Anterior cingulate cortex (tissue), 58 donors: ENCODE results near the gene IL20.
"Not testable (repeated sequence)": the region's sequence is repeated elsewhere in the genome, so short reads cannot be mapped to it uniquely, and the experiment has no call there.

Experiments used
- DNase-seq, 58 donors: peaks; one replicate each; lab custom pipeline; 2025; lab: John Stamatoyannopoulos, UW

The IL20 gene

DNA sequence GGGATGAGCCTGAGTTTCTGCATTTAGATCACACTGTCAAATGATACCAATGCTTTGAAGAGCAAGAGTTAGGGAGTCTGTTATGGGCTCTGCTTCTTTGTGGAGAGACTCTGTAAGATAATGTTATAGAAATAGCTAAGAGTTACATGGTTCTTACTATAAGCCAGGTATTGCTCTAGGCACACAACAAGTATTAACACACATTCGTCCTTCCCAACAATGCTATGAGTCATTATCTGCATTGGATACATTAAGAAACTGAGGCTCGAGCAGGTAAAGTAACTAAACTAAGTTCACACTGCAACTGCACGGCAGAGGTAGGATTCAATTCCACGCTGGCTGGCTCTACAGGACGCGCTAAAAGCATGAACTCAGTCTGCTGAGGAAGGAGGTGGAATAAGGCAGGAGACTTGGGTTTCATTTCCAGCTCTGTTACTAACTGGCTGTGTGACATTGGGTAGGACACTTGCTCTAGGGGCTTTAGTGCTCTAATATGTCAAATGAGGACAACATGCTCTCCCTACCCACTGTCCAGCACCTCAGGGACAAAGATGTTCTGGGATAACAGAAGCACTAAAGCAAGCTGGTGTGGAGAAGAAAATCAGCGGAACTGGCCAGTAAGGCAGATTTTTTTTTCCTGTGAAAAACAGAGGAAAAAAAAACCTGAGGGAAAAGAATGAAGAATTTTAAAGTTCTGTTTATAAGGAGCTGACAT, 23.7 kb upstream of the IL20 start:
- no peak for DNase-seq

DNA sequence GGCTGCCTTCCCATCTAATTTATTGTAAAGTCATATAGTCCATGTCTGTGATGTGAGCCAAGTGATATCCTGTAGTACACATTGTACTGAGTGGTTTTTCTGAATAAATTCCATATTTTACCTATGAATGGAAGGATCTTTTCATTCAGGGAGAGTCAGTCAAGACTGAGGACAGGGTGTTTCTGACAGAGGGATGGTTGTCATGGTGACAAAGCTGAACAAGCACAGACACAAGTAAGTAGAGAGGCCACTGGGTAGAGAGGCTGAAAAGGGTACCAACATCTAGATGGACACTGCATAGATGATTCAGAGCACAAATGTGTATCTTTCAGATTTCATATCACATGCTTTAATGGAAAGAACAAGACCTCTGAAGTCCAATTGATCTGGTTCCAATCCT, 22.6 kb upstream of the IL20 start:
- no peak for DNase-seq

DNA sequence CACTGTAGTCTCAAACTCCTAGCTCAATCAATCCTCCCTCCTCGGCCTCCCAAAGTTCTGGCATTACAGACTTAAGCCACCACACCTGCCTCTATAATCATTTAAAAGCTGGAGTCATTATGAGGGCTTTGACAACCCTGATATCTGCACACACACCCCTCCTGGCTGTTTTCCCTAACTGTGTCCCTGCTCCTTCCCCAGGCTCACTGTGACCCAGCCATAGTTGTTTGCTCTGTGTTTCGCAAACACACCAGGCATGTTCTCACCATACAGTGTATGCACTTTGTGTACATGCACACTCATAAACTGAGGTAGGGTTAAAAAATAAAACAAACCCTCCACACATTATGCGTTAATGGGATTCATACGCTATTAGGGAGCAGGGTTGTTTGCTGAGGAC, 21.8 kb upstream of the IL20 start:
- no peak for DNase-seq

DNA sequence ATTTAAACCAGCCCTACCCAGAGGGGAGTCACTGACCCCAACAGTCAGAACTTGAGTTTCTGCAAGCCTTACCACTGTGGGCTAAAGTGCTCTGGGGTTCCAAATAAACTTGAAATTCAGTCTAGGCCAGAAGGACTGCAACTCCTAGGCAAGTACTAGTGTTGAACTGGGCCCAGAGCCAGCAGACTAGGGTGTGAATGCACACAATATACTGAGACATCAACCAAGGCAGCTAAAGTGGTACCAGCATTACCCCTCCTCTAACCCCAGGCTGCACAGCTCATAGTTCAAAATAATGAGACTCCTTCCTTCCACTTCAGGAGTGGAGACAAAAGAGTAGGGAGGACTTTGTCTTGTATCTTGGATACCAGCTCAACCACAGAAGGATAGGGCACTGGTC, 18.9 kb upstream of the IL20 start:
- no peak for DNase-seq

DNA sequence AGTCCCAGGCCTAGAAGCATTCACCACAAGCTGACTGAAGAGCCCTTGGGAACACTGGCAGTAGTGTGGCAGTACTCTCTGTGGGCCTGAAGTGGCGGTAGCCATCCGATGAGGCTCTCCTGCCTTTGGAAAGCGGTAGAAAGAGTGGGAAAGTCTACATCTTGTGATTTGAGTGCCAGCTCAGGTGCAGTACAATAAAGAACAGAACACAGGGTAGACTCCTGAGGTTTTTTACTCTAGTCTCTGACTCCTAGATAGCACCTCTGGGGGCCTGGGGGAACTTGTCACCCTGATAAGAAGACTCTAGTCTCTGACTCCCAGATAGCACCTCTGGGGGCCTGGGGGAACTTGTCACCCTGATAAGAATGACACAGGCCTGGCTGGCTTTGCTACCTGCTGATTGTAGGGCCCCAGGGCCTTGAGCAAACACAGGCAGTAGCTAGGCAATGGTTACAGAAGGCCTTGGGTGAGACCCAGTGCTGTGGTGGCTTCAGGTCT, 18.0 kb upstream of the IL20 start:
- no peak for DNase-seq

DNA sequence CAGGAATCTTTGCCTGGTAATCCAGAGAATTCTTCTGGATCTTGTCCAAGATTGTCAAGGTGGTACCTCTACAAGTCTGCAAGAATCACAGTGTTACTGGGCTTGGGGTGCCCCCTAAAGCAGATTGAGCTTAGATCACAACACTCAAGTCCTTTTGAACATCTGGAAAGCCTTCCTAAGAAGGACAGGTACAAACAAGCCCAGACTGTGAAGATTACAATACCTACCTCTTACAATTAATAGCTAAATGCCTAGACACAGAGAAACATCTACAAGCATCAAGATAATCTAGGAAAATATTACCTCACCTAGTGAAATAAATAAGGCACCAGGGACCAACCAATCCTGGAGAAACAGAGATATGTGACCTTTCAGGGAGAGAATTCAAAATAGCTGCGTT, 17.5 kb upstream of the IL20 start:
- no peak for DNase-seq

DNA sequence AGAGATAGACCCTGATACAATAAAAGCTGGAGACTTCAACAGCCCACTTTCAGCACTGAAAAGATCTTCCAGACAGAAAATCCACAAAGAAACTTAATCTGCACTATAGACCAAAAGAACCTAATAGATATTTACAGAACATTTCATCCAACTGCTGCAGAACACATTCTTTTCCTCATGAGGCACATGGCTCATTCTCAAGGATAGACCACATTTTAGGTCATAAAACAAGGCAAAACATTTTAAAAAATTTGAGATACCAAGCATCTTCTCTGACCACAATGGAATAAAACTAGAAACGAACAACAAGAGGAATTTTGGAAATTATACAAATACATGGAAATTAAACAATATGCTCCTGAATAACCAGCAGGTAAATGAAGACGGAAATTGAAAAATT, 15.0 kb upstream of the IL20 start:
- no peak for DNase-seq

DNA sequence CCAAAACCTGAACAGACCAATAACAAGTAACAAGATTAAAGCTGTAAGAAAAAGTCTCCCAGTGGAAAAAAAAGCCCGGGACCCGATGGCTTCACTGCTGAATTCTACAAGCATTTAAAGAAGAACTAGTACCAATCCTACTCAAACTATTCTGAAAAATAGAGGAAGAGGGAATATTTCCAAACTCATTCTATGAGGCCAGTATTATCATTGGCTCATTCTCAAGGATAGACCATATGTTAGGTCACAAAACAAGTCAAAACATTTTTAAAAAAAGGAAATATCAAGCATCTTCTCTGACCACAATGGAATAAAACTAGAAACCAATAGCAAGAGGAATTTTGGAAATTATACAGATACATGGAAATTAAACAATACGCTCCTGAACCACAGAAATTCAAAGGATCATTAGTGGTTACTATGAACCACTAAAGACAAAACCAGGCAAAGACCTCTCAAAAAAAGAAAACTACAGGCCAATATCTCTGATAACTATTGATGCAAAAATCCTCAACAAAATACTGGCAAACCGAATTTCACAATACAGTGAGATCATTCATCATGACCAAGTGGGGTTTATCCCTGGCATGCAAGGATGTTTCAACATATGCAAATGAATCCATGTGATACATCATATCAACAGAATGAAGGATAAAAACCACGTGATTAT, 13.9 kb upstream of the IL20 start:
- no peak for DNase-seq

DNA sequence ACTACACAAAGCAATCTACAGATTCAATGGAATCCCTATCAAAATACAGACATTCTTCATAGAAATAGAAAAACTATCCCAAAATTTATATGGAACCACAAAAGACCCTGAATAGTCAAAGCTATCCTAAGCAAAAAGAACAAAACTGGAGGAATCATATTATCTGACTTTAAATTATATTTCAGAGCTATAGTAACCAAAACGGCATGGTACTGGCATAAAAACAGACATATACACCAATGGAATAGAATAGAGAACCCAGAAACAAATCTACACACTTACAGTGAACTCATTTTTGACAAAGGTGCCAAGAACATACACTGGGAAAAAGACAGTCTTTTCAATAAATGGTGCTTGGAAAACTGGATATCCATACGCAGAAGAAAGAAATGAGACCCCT, 12.8 kb upstream of the IL20 start:
- DNase-seq: not testable (repeated sequence)

DNA sequence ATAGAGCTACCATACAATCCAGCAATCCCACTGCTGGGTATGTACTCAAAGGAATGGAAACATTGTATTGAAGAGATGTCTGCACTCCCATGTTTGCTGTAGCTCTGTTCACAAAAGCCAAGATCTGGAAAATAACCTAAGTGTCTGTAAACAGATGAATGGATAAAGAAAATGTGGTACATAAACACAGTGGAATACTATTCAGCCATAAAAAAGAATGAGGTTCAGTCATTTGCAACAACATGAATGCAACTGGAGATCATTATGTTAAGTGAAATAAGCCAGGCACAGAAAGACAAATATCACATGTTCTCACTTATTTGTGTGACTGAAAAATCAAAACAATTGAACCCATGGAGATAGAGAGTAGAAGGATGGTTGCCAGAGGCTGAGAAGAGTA, 11.7 kb upstream of the IL20 start:
- not testable (repeated sequence) for DNase-seq

DNA sequence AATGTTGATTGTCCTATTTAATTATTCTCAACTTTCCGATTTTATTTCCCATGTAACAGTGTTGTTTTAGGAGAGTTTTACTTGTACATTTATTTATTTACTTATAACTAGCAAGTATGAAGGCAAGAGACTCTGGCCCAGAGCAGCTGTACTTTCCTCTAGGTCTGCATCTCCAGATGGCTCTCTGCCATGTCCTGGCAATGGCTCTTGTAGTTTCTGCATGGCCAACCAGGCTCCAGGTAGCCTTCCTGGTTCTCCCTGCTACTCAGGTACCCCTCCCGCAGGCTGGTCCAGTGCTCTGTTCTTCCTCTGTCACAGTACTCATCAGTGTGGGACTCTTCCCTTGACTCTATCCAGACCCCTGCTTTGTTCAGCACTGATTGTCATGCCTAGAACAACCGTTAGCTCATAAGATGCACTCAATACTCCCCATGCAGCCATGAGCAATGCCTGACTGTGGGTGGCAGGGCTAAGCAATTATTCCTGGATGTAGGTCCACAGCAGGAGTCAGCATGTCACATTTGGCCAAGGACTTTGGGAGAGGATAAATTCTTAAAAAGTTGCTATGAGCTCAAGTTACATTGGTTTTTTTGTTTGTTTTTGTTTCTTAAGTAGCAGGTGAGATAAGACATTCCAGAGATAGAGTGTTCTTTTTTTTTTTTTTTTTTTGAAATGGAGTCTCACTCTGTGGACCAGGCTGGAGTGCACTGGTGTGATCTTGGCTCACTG, 10.9 kb upstream of the IL20 start:
- no peak for DNase-seq

DNA sequence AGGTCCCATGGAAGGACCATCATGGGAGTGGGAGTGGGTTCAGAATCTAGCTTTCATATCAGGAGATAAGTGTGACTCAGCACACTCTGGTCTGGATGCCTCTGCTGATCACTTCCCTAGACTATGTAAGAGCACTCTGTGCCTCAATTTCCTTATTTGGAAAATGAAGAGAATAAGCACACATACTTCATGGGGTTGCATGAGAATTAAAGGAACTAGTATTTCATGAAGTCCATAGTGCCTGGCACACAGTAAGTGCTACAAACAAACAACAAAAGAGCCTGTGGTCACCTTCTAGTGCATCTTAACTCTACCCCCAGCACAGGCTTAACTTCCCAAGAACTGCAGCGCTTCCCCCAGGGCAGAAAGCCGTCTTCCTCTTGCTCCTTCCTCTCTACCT, 9.6 kb upstream of the IL20 start:
- DNase-seq: no peak

DNA sequence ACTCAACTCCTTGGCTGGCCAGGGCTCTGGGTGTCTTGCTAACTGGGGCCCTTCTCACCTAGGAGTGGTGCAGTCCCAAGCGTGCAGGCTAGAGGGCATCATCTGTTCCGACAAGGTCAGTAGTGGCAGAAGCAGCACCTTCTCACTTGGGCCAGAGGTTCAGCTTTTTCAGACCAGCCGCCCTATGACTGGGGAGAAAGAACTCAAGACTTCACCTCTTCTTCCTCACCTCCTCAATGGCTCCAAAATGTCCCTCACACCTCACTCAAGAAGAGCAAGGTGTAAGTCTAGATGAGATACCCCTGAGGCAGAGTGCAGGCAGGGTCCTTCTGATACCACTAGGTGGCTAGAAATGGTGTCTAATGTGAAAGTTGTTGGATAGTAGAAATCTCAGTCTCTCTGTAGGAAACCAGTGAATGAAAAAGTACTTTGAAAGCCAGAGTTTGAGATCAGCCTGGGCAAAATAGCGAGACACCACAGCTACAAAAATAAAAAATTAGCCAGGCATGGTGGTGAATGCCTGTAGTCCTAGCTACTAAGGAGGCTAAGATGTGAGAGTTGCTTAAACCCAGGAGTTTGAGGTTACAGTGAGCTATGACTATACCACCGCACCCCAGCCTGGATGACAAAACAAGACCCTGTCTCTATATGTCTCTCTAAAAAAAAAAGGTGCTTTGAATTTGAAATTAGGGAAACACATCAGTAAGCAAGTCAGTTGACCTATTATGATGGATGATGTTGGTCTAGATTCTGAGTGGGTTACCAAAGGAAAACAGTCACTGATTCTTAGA, 8.6 kb upstream of the IL20 start:
- no peak for DNase-seq

DNA sequence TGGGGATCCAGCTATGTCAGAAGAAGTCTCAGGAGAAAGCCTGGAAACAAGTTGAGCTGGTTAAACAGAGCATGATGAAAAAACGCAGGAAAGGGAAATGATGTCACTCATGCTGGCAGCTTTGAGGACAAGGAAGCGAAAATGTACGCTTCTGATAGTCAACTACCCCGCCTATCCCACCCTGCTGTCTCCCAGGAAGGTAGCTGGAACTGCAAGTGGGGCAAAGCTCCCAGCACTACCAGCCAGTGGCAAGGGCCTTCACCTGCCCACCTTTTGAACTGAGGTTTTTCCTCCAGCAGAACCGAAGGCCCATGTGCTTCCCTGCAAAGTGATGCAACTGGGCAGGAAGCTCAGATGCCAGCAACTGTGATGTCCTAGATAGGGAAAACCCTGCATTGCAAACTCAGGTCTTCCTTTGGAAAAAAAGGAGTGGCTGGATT, 6.3 kb upstream of the IL20 start:
- DNase-seq: peak in 1 of 58 donors; percentile 3

DNA sequence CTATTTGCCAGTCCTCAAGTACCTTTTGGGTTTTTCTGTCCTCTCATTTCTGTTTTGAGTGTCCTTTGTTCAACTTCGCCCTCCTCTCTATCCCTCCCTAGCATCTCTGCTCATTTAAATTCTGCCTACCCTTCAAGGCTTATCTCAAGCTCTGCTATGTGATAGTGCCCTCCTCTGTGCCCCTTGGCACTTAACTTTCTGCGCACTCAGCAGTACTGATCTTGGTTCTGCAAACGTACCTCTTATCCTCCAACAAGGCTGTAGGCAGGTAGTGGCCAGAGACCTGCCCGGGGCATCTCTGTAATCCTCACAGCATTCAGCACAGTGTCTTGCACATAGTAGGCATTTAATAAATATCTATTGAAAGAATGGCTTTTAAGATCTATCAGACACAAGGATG, 5.3 kb upstream of the IL20 start:
- DNase-seq: no peak

DNA sequence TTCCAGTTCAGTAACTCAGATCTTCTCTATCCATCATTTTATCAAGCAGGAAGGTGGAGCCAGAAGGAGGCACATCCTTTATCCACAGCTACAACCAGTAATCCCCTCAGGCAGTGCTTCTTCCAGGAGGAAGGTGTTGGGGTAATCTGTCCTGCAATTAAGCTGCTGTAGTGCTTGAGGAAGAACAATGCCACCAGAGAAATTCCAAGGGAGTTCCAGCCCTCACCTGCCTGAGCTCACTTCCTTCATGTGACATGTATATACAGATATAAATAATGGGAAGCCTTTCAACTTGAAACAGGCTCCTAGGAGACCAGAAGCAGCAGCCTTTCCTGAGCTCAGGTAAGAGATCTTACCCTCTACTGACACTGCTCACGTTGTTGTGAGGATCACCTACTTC, 2.2 kb upstream of the IL20 start:
- DNase-seq: no peak

DNA sequence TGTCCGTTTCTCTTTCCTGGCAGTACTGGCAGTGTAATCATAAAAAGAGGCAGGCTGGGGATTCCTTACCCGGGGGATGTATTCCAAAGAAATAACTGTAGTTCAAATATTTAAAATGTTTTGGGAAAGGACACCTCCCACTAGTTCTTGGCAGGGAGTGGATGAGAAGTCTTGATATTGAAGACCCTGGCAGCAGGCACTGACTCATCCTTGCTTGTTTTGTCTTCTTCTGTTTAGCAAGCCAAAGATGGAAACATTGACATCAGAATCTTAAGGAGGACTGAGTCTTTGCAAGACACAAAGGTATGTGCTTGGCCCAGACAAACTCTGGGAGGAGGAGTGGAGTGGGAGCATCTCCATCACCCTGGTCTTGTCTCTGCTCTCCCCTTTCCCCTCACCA, 639 bp downstream of the IL20 start:
- DNase-seq: peak in 1 of 58 donors; percentile 4

DNA sequence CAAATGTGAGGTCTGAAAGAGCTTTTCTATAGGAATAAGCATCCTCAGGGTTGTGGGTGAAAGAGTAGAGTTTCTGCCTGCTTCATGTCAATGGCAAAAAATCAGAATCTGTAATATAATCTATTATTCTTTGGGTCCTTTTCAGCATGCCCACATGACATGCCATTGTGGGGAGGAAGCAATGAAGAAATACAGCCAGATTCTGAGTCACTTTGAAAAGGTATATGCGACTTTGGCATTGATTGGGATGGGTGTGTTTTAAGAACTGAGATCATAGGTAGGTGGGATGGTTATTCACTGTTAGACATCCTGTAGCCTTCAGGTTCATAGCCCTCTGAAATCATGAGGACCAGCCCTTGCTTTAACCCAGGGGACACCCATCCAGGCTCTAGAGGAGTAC, 1.8 kb downstream of the IL20 start:
- no peak for DNase-seq

DNA sequence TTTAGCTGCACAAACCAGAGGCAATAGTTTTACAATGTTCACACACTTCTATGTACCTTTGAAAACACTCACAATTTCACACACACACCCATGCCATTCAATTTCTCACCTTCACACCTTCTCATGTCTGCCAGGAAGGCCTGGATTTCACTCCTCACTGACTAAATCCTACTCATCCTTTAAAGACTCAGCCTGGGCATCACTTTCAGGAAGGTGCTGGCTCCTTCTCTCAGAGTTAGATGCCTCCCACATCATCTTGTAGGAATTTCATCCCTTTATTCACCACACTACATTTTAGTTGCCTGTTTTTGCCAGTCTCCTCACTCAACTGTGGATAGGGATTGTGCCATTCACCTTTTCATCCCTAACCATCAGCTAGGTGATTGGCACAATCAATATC, 2.3 kb downstream of the IL20 start:
- DNase-seq: no peak

DNA sequence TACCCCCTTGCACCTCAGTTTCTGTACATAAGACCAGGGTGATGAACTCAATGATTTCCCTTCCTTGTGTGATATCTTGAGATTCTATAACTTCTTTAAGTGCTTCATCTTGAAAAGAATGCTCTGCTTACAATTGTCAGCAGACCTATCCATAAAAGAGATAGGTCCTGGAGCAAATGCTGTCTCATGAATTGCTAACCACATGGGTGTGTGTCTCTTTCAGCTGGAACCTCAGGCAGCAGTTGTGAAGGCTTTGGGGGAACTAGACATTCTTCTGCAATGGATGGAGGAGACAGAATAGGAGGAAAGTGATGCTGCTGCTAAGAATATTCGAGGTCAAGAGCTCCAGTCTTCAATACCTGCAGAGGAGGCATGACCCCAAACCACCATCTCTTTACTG, 2.8 kb downstream of the IL20 start:
- DNase-seq: no peak

DNA sequence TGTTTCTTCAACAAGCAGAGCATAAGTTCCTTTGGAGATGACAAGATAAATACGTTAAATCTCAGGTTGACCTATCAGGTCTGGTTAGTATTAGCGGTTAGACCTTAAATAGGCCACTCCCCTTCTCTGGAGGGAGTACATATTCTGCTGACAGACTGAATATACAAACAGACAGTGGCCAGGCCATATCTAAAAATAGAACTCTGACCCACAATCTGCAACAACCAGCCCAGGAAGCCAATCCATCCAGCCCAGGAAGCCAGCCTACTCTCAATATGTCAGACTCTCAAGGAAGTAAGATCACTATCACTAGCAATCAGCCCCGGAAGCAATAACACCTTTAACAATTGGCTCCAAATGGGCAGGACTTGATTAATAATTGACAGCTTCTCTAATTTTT, 6.7 kb downstream of the IL20 start:
- no peak for DNase-seq
